IMR-90 (cell line): ENCODE data around the gene OR52N5.

Source experiments
- CEBPB ChIP-seq: IDR thresholded peaks from 2 replicates; pipeline ENCODE4 v1.6.1; 2012; ENCODE audit warnings: low read depth, low read length, improper control_type of control experiment
- TF ChIP-seq, protein P1 (sequence below): conservative IDR thresholded peaks from 2 replicates; pipeline ENCODE4 v1.5.1; 2012; ENCODE audit warnings: mild to moderate bottlenecking, low read depth, low read length, improper control_type of control experiment

DNA sequence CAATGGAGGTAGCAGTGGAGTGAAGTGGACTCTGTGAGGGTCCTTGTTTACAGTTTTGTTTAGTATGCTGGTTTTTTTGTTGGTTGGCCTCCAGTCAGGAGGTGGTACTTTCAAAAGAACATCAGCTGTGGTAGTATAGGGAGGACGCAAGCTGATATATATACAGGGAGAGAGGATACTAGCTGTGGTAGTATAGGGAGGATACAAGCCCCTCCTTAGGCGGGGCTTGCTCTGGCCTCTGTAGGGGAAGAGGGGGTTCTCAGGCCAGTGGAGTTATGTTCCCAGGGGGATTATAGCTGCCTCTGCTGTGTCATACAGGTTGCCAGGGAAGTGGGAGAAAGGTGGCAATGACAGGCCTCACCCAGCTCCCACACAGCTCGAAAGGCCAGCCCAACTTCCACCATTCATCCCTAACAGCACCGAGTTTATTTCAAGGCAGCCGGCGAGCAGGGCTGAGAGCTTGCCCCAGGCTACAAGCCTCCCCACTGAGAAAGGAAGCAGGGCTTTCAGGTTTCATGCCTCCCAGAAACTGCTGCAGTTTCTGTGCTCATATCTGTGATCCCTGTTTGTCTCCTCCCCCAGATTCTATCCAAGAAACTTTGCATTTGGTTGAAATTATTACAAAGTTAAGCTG, 48.2 kb upstream of the OR52N5 start:
- TF ChIP-seq, protein P1, sequence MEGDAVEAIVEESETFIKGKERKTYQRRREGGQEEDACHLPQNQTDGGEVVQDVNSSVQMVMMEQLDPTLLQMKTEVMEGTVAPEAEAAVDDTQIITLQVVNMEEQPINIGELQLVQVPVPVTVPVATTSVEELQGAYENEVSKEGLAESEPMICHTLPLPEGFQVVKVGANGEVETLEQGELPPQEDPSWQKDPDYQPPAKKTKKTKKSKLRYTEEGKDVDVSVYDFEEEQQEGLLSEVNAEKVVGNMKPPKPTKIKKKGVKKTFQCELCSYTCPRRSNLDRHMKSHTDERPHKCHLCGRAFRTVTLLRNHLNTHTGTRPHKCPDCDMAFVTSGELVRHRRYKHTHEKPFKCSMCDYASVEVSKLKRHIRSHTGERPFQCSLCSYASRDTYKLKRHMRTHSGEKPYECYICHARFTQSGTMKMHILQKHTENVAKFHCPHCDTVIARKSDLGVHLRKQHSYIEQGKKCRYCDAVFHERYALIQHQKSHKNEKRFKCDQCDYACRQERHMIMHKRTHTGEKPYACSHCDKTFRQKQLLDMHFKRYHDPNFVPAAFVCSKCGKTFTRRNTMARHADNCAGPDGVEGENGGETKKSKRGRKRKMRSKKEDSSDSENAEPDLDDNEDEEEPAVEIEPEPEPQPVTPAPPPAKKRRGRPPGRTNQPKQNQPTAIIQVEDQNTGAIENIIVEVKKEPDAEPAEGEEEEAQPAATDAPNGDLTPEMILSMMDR: no peak
- TF ChIP-seq CEBPB: no peak
